Nephron progenitor cell (in vitro differentiated cells): Measurements from ENCODE around the gene DCP1B.
A peak's percentile ranks its signal among the peaks of the same experiment; 100 is the strongest.

Experiments
- DNase-seq: peaks from one replicate; pipeline ENCODE4 v3.0.0; 2021
- H3K27ac Mint-ChIP-seq: 2 replicates; pipeline ENCODE4 v1.8.0; 2021; ENCODE audit warnings: mild to moderate bottlenecking, moderate library complexity, mixed read lengths
- H3K27me3 Mint-ChIP-seq: 2 replicates; pipeline ENCODE4 v1.8.0; 2021; ENCODE audit warnings: mild to moderate bottlenecking, low read depth, mixed read lengths; ENCODE audit not compliant: poor library complexity
- H3K36me3 Mint-ChIP-seq: 2 replicates; pipeline ENCODE4 v1.8.0; 2021; ENCODE audit warnings: low read depth, mixed read lengths
- H3K4me1 Mint-ChIP-seq: 2 replicates; pipeline ENCODE4 v1.8.0; 2021; ENCODE audit warnings: mixed read lengths
- H3K4me3 Mint-ChIP-seq: 2 replicates; pipeline ENCODE4 v1.8.0; 2021; ENCODE audit warnings: mild to moderate bottlenecking, moderate library complexity, mixed read lengths
- H3K9me3 Mint-ChIP-seq: 2 replicates; pipeline ENCODE4 v1.8.0; 2021; ENCODE audit warnings: mild to moderate bottlenecking, moderate library complexity, mixed read lengths
- CTCF ChIP-seq: fragments of 200-600 bp; sonication (generic); IDR thresholded peaks from 2 replicates; pipeline ENCODE4 v1.5.0; 2021; ENCODE audit warnings: antibody characterized with exemption

The DCP1B gene

DNA sequence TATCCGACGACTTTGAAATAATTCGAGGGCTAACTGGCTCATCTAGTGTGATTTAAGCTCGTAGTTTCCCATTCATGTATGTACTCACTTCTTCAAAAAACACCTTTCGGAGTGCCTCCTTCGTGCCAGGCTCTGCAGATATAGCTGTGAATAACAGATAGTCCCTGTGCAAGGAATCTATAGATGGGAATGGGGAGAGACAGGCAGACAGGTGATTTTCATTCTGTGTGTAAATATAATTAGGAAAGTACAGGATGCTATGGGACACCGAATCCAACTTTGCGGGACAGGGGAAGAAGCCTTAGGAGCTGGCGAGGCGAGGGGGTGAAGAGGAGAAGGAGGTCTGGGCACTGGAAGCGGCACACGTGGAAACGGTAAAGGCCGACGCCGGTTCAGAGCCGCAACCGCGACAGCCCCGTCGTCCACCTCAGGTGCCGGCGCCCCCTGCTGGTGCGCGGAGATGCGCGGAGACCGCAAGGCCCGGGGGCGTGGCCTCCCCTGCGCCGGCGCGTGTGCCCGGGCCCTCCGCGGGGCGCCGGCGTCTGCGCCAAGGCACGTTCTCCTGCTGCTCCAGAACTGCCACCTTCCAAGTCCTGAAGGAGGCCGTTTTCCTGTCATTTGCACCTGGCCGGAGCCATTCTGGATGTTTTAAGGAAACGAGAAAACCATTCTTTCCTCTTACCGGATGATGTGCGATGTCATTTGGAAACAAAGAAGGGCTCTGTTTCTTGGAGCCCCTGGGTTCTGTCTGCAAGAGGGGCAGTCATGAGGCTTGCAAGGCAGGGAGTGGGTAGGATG lies 30.6 kb upstream of the DCP1B start:
- peaks cover 79% of the 10 kb centered on the region for H3K27me3 Mint-ChIP-seq
- TF ChIP-seq CTCF: peak; percentile 85
- peak overlapping the region; percentile 77 for H3K4me3 Mint-ChIP-seq
- H3K4me1 Mint-ChIP-seq: peaks cover 22% of the 10 kb centered on the region
- H3K9me3 Mint-ChIP-seq: no peaks in the 10 kb centered on the region
- H3K27ac Mint-ChIP-seq: no peak overlapping the region
- H3K36me3 Mint-ChIP-seq: no peaks in the 10 kb centered on the region
- peak; percentile 94 for DNase-seq

DNA sequence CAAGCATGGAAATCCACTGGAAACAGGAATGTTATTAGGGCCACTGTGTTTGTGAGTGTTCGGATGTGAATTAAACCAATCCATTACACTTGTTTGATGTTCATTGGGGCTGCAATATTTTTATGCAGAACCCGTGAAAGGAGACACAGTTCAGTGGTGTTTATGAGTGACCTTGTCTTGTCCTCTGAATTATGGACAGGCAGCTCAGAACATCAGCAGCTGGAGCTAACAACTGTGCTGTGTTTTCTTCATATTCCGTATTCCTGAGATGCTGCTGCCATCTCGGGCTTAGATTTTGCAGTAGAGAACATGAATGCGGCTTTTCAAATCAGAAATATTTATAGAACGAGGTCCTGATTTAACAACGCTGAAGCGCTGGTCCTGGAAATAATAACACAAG lies 28.2 kb upstream of the DCP1B start:
- peaks cover 59% of the 10 kb centered on the region for H3K27me3 Mint-ChIP-seq
- H3K9me3 Mint-ChIP-seq: no peaks in the 10 kb centered on the region
- no peaks in the 10 kb centered on the region for H3K36me3 Mint-ChIP-seq
- DNase-seq: no peak
- no peak overlapping the region for H3K27ac Mint-ChIP-seq
- no peak for TF ChIP-seq CTCF
- H3K4me3 Mint-ChIP-seq: no peak overlapping the region
- H3K4me1 Mint-ChIP-seq: peaks cover 27% of the 10 kb centered on the region

- H3K4me3 Mint-ChIP-seq: no peak overlapping the region
- DNase-seq: no peak
- TF ChIP-seq CTCF: no peak
- H3K9me3 Mint-ChIP-seq: no peaks in the 10 kb centered on the region
- H3K27ac Mint-ChIP-seq: no peak overlapping the region
- peaks cover 33% of the 10 kb centered on the region for H3K27me3 Mint-ChIP-seq
- H3K4me1 Mint-ChIP-seq: peaks cover 15% of the 10 kb centered on the region
- H3K36me3 Mint-ChIP-seq: no peaks in the 10 kb centered on the region
Observed at GRCh38 chr12:2029851-2030250, 25.6 kb upstream of the DCP1B start.

DNA sequence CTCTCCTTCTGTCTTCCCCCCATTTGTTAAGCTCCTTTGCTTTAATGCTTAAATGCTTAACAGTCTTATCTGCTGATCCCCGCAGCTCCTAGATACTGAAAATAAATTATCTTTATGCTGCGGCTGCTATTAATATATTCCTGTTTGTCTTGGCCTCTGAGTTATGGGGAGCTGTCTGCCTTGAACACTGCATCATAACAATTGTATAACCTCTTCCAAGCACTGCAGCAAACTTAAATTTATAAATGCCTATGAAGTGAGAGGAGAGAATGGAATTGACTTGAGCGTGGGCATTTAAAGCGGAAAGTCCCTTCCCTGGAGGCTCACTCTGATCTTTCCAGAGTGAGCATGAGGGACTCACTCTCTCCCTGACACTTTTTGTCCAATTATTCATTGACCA lies 23.1 kb upstream of the DCP1B start:
- no peak for TF ChIP-seq CTCF
- H3K4me3 Mint-ChIP-seq: no peak overlapping the region
- H3K4me1 Mint-ChIP-seq: peaks cover 17% of the 10 kb centered on the region
- no peak for DNase-seq
- no peaks in the 10 kb centered on the region for H3K36me3 Mint-ChIP-seq
- peaks cover 4% of the 10 kb centered on the region for H3K9me3 Mint-ChIP-seq
- peaks cover 19% of the 10 kb centered on the region for H3K27me3 Mint-ChIP-seq
- no peak overlapping the region for H3K27ac Mint-ChIP-seq

GRCh38 chr12:2023365-2023764 lies 19.1 kb upstream of the DCP1B start:
- Mint-ChIP-seq H3K36me3 (no peaks in the 10 kb centered on the region), H3K27ac (no peak overlapping the region), H3K4me1 (peaks cover 20% of the 10 kb centered on the region), H3K9me3 (peaks cover 4% of the 10 kb centered on the region), H3K4me3 (no peak overlapping the region), H3K27me3 (peaks cover 16% of the 10 kb centered on the region)
- DNase-seq: no peak
- TF ChIP-seq CTCF: no peak

- H3K27ac Mint-ChIP-seq: no peak overlapping the region
- H3K36me3 Mint-ChIP-seq: no peaks in the 10 kb centered on the region
- peaks cover 16% of the 10 kb centered on the region for H3K27me3 Mint-ChIP-seq
- H3K4me3 Mint-ChIP-seq: no peak overlapping the region
- TF ChIP-seq CTCF: no peak
- H3K4me1 Mint-ChIP-seq: peaks cover 41% of the 10 kb centered on the region
- peaks cover 4% of the 10 kb centered on the region for H3K9me3 Mint-ChIP-seq
- no peak for DNase-seq
Observed at GRCh38 chr12:2020511-2020910, 16.3 kb upstream of the DCP1B start.
